ENCODE measurements around the gene TMOD1. TPM values are rescaled to one million over a fixed set of nuclear protein-coding genes. Genes with fewer than 3 reads are reported as not detected.

TMOD1 gene
- total and polyA plus RNA-seq, 9 of the 15 experiments (the other 6 are each of a cell fraction or from before 2014, with no cell fraction given), result 7.1 to 41.2 (median 14.2) TPM

- Histone ChIP-seq H3K9ac (ENCODE audit: insufficient read depth in 1 of 2, low read depth in 2 of 2, low read length in 2 of 2) (no peak overlapping the region), H3K9me1 (ENCODE audit: control insufficient read depth, insufficient read depth, low read length) (no peaks in the 10 kb centered on the region), H3K27ac (ENCODE audit: extremely low read depth, low read depth, low read length) (no peak overlapping the region), H3K36me3 (ENCODE audit: control insufficient read depth, insufficient read depth, low read length) (peaks cover 57% of the 10 kb centered on the region), H3K4me1 (replicated peaks in 1 of 2; ENCODE audit: control insufficient read depth in 2 of 2, insufficient read depth in 2 of 2, low read length in 2 of 2) (no peaks in the 10 kb centered on the region), H3K4me2 (ENCODE audit: insufficient read depth, low read length) (no peak overlapping the region), H2AFZ (ENCODE audit: low read depth, low read length) (no peak overlapping the region), H3K4me3 (no peak overlapping the region), H4K20me1 (replicated peaks; ENCODE audit: control insufficient read depth, insufficient read depth, low read length) (peaks cover 5% of the 10 kb centered on the region; the same call in 1 of the 2 replicates), H3K79me2 (ENCODE audit: control insufficient read depth, insufficient read depth, low read length) (no peaks in the 10 kb centered on the region), H3K27me3 (ENCODE audit: control insufficient read depth in 2 of 2, insufficient read depth in 2 of 2, low read length in 2 of 2) (no peaks in the 10 kb centered on the region), H3K9me3 (replicated peaks; ENCODE audit: control insufficient read depth, insufficient read depth, low read depth, low read length) (no peaks in the 10 kb centered on the region)
- ATAC-seq (no peak), FAIRE-seq (no peak), DNase-seq (ENCODE audit: extremely low read depth in 1 of 4, low spot score in 3 of 4) (no peak)
- BruUV-seq (replicated peaks), result no TSS peak
- in situ Hi-C loops (cut with MboI), result no loop called here
- WGBS (ENCODE audit: insufficient coverage, low coverage, missing lambda C conversion rate), result 96% methylated on average over 5 of the region's 5 CpGs
- ChIA-PET CTCF (ENCODE audit: low intra/inter-chr PET ratio) (no interaction called here), POLR2A (no interaction called here)
- intact Hi-C loops (cut with micrococcal nuclease), result no loop called here
- TF ChIP-seq BMI1 (IDR thresholded peaks at IDR 0.05; ENCODE audit: low read length) (no peak), ZNF133 (CRISPR knock-in tag; IDR thresholded peaks at IDR 0.05) (no peak), MTA1 (IDR thresholded peaks at IDR 0.05; ENCODE audit: borderline replicate concordance) (no peak), THAP12 (CRISPR knock-in tag; IDR thresholded peaks at IDR 0.05) (no peak), GABPB2 (CRISPR knock-in tag; conservative IDR thresholded peaks at IDR 0.05) (no peak), E2F1 (CRISPR knock-in tag; IDR thresholded peaks at IDR 0.05) (no peak), SMAD4 (CRISPR knock-in tag; conservative IDR thresholded peaks at IDR 0.05) (no peak), NR3C1 (CRISPR knock-in tag; IDR thresholded peaks at IDR 0.05) (no peak), GTF2A2 (tag; IDR thresholded peaks at IDR 0.05) (no peak), RBM14 (IDR thresholded peaks at IDR 0.05; ENCODE audit: borderline replicate concordance, insufficient read depth, low read depth, low read length) (no peak), ZNF24 (IDR thresholded peaks at IDR 0.05) (no peak), IRF2 (CRISPR knock-in tag; IDR thresholded peaks at IDR 0.05) (no peak), ZNF717 (CRISPR knock-in tag; IDR thresholded peaks at IDR 0.05) (no peak), ZBTB5 (IDR thresholded peaks at IDR 0.05) (no peak), ARNT (IDR thresholded peaks at IDR 0.05) (no peak), PYGO2 (tag; IDR thresholded peaks at IDR 0.05) (no peak)
Measured at GRCh38 chr9:97551308-97551707, 49.8 kb downstream of the TMOD1 start.

Data from K562 (cell line).